PC-3 (cell line): ENCODE measurements around the gene THEMIS. TPM values are rescaled to one million over a fixed set of nuclear protein-coding genes. Genes with fewer than 3 reads are reported as not detected.

Experiments
- ATAC-seq: fragments of 200-7000 bp; cut with Tn5 transposase; 2 replicates; pipeline ENCODE4 v1.9.1; 2020; ENCODE audit warnings: mild to moderate bottlenecking, moderate library complexity
- BruUV-seq: library from RNA; stranded (reverse); fragments of 400-500 nt; replicated peaks from 2 replicates; lab custom pipeline; 2021; lab: Mats Ljungman, UMichigan
- CTCF ChIA-PET: fragments of 300-600 bp; sonication (Branson Sonifier 250); formaldehyde crosslinking; loops from one replicate; lab custom pipeline; 2022; ENCODE audit warnings: antibody characterized with exemption; lab: Charles Lee
- POLR2A ChIA-PET: fragments of 300-600 bp; sonication (Branson Sonifier 250); formaldehyde crosslinking; loops from one replicate; lab custom pipeline; 2022; ENCODE audit warnings: antibody characterized with exemption; ENCODE audit not compliant: unreplicated experiment; lab: Charles Lee
- DNase-seq: peaks from one replicate; pipeline ENCODE4 v3.0.0-alpha.2; 2015
- H2AFZ ChIP-seq: fragments of 300-600 bp; sonication (generic); 2 replicates; pipeline ENCODE4 v1.6.0; 2016; ENCODE audit warnings: antibody characterized with exemption, low read length
- H3F3A ChIP-seq: fragments of 300-600 bp; sonication (generic); one replicate; pipeline ENCODE4 v1.6.0; 2017; ENCODE audit warnings: antibody characterized with exemption, low read length, control low read depth, mild to moderate bottlenecking; ENCODE audit not compliant: unreplicated experiment
- H3K27ac ChIP-seq: fragments of 300-600 bp; sonication (generic); 2 replicates; pipeline ENCODE4 v1.5.1; 2016; ENCODE audit warnings: mild to moderate bottlenecking, low read length
- H3K27me3 ChIP-seq: fragments of 300-600 bp; sonication (generic); 2 replicates; pipeline ENCODE4 v1.6.1; 2016; ENCODE audit warnings: low read length, mixed read lengths
- H3K36me3 ChIP-seq: fragments of 300-600 bp; sonication (generic); 2 replicates; pipeline ENCODE4 v1.6.1; 2016; ENCODE audit warnings: low read depth, mixed run types, low read length, mixed read lengths
- H3K4me1 ChIP-seq: fragments of 300-600 bp; sonication (generic); 2 replicates; pipeline ENCODE4 v1.5.1; 2016; ENCODE audit warnings: low read length; ENCODE audit not compliant: insufficient read depth
- H3K4me2 ChIP-seq: fragments of 300-600 bp; sonication (generic); 2 replicates; pipeline ENCODE4 v1.6.0; 2016; ENCODE audit warnings: low read length
- H3K4me3 ChIP-seq: fragments of 300-600 bp; sonication (generic); 2 replicates; pipeline ENCODE4 v1.5.1; 2016; ENCODE audit warnings: mild to moderate bottlenecking, low read length, mixed read lengths
- H3K79me2 ChIP-seq: fragments of 300-600 bp; sonication (generic); 2 replicates; pipeline ENCODE4 v1.6.1; 2017; ENCODE audit warnings: low read length, mixed read lengths
- H3K9ac ChIP-seq: fragments of 300-600 bp; sonication (generic); 2 replicates; pipeline ENCODE4 v1.6.0; 2016; ENCODE audit warnings: mild to moderate bottlenecking, low read length
- H3K9me2 ChIP-seq: fragments of 300-600 bp; sonication (generic); replicated peaks from 2 replicates; pipeline ENCODE4 v1.6.1; 2016; ENCODE audit warnings: mixed run types, low read length, mixed read lengths
- H3K9me3 ChIP-seq: fragments of 300-600 bp; sonication (generic); 2 replicates; pipeline ENCODE4 v1.6.1; 2016; ENCODE audit warnings: low read length, mixed read lengths
- H4K20me1 ChIP-seq: fragments of 300-600 bp; sonication (generic); 2 replicates; pipeline ENCODE4 v1.6.1; 2016; ENCODE audit warnings: low read length, mixed read lengths
- CTCF ChIP-seq: fragments of 300-600 bp; sonication (generic); conservative IDR thresholded peaks from 2 replicates; pipeline ENCODE4 v1.5.1; 2017; ENCODE audit warnings: antibody characterized with exemption, low read depth, mild to moderate bottlenecking, low read length
- EZH2 ChIP-seq: fragments of 300-600 bp; sonication (generic); IDR thresholded peaks from one replicate; pipeline ENCODE4 v1.6.1; 2017; ENCODE audit warnings: antibody characterized with exemption, mild to moderate bottlenecking, low read length; ENCODE audit not compliant: unreplicated experiment
- EZH2phosphoT487 ChIP-seq: fragments of 300-600 bp; sonication (generic); IDR thresholded peaks from 2 replicates; pipeline ENCODE4 v1.6.1; 2018; ENCODE audit warnings: mild to moderate bottlenecking, antibody characterized with exemption, low read length, borderline replicate concordance
- intact Hi-C: fragments of 100-400 bp; cut with micrococcal nuclease; formaldehyde crosslinking; loops from 2 replicates; pipeline ENCODE4 v1.9.0; 2023
- total RNA-seq: library from RNA; depleted of rRNA; stranded (reverse); fragments of >200 nt; gene quantifications from 2 replicates; pipeline ENCODE4 v1.2.3, GENCODE V29; 2014

THEMIS gene
- total RNA-seq, 1 experiment from 2014 or later = not detected

- Histone ChIP-seq H3K27ac (no peak overlapping the region), H2AFZ (no peak overlapping the region), H3F3A (no peaks in the 10 kb centered on the region), H3K9me3 (no peaks in the 10 kb centered on the region), H3K4me2 (no peak overlapping the region), H3K36me3 (no peaks in the 10 kb centered on the region), H3K9ac (no peak overlapping the region), H3K79me2 (no peaks in the 10 kb centered on the region), H3K9me2 (no peaks in the 10 kb centered on the region), H3K27me3 (no peaks in the 10 kb centered on the region), H4K20me1 (no peaks in the 10 kb centered on the region), H3K4me1 (no peaks in the 10 kb centered on the region), H3K4me3 (no peak overlapping the region)
- DNase-seq (no peak), ATAC-seq (no peak)
- intact Hi-C loops = no loop called here
- no TSS peak for BruUV-seq
- CTCF ChIA-PET = no interaction called here
- POLR2A ChIA-PET = no interaction called here
- TF ChIP-seq CTCF = no peak
- no peak for TF ChIP-seq EZH2phosphoT487
- TF ChIP-seq EZH2 = no peak
Observed at GRCh38 chr6:127880429-127880828, 20.4 kb downstream of the THEMIS start.

- H2AFZ ChIP-seq = no peak overlapping the region
- ChIA-PET CTCF (no interaction called here), POLR2A (no interaction called here)
- H3K27ac ChIP-seq = no peak overlapping the region
- H3K79me2 ChIP-seq = no peaks in the 10 kb centered on the region
- H4K20me1 ChIP-seq = no peaks in the 10 kb centered on the region
- TF ChIP-seq CTCF = no peak
- no peak for TF ChIP-seq EZH2phosphoT487
- no peak for TF ChIP-seq EZH2
- no peaks in the 10 kb centered on the region for H3K36me3 ChIP-seq
- H3K4me1 ChIP-seq = no peaks in the 10 kb centered on the region
- H3K4me3 ChIP-seq = no peak overlapping the region
- intact Hi-C loops = no loop called here
- no peaks in the 10 kb centered on the region for H3K9me2 ChIP-seq
- no peak for ATAC-seq
- no peak overlapping the region for H3K4me2 ChIP-seq
- H3K9ac ChIP-seq = no peak overlapping the region
- no peaks in the 10 kb centered on the region for H3K27me3 ChIP-seq
- H3F3A ChIP-seq = no peaks in the 10 kb centered on the region
- DNase-seq = no peak
- no TSS peak for BruUV-seq
- H3K9me3 ChIP-seq = no peaks in the 10 kb centered on the region
Observed at GRCh38 chr6:127879685-127880084, 21.2 kb downstream of the THEMIS start.

GRCh38 chr6:127878115-127878514 is 22.7 kb downstream of the THEMIS start:
- POLR2A ChIA-PET = no interaction called here
- Histone ChIP-seq H4K20me1 (no peaks in the 10 kb centered on the region), H3K9me2 (no peaks in the 10 kb centered on the region), H3K79me2 (no peaks in the 10 kb centered on the region), H3F3A (no peaks in the 10 kb centered on the region), H3K4me1 (no peaks in the 10 kb centered on the region), H3K9ac (no peak overlapping the region), H3K4me3 (no peak overlapping the region), H3K4me2 (no peak overlapping the region), H2AFZ (no peak overlapping the region), H3K9me3 (no peaks in the 10 kb centered on the region), H3K36me3 (no peaks in the 10 kb centered on the region), H3K27ac (no peak overlapping the region), H3K27me3 (no peaks in the 10 kb centered on the region)
- CTCF ChIA-PET = no interaction called here
- no peak for TF ChIP-seq CTCF
- no peak for TF ChIP-seq EZH2phosphoT487
- no peak for TF ChIP-seq EZH2
- no TSS peak for BruUV-seq
- intact Hi-C loops = no loop called here
- DNase-seq = no peak
- no peak for ATAC-seq
